Activated T-cell treated with anti-CD3 and anti-CD28 coated beads for 1 hour (primary cell): ENCODE data around the gene ATG5.
A peak's percentile ranks its signal among the peaks of the same experiment; 100 is the strongest.

Experiments
- DNase-seq: peaks from one replicate; pipeline ENCODE4 v3.0.0-alpha.2; 2020; ENCODE audit warnings: low read depth

Gene ATG5

DNA sequence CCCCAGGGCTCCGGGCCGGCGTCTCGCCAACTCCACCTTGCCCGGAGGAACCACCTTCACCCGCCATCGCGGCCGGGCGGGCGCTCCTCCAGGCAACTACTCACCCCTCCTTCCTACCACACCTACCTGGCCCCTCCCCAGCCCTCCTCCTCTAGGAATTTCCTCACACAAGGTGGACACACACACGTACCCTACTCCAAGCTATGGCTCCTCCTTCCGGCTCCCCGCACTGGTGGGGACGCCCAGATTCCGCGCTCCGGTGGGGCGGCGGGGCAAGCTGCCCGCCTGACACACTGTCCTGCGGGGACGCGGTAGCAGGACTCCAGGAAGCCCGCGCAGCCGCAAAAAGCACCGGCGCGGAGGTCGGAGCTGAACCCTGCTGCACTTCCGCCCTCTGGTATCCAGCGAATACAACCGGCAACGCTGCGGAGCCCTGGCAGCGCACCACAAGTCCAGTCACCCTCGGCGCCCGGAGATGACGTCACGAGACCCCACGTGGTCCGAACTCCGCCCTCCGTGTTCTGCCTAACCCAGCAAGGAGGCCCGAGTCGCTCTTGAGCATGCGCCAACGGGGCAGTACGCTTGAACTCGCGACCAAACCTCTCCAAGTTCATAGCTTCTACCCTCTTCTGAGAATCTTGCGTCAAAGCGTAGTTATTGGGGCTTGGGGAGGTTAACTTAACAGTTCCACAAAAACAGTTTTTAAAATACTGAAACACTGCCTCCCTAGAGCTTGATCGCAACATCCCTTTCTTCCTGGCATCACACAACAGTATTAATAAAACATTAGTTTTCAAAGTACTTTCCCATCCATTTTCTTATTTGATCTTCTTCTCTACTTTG lies at the start of gene ATG5:
Gene ATG5, minus strand, starts transcription at position 425 of the 843 bp plus-strand sequence. CDS start 9,552 bp downstream, outside the sequence.
- DNase-seq: peak; percentile 99

DNA sequence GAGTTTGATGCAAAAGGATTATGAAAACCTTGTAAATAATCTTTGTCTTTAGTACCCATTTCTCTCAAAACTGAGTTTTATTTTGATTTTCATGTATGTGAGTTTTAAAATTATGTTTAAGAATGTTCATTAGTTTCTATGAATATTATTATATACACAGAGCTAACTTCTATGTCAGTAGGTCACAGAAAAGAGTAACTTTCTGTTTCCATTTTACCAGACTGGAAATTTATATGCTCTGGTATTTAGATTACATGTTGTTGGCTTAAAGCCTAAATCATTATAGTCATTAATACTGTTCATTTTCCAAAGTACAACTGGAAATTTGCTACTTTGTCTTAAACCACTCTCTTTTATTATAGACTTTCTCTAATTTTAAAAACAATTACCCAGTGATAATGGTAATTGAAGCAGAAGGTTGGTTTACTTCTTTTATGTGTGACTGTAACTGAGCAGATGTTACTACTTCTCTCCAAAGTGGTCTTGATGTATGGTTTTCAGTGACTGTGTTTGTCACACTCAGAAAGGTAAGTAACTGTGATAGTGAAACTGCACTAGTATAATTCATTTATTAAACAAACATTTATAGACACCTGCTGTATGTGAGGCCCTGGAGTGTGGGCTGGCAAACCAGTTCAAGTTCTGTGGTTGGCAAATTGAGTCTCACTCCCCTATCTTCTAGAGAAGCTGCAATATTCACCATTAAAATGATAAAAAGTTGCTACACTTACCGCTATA lies 48.1 kb upstream of the ATG5 start:
- DNase-seq: no peak

DNA sequence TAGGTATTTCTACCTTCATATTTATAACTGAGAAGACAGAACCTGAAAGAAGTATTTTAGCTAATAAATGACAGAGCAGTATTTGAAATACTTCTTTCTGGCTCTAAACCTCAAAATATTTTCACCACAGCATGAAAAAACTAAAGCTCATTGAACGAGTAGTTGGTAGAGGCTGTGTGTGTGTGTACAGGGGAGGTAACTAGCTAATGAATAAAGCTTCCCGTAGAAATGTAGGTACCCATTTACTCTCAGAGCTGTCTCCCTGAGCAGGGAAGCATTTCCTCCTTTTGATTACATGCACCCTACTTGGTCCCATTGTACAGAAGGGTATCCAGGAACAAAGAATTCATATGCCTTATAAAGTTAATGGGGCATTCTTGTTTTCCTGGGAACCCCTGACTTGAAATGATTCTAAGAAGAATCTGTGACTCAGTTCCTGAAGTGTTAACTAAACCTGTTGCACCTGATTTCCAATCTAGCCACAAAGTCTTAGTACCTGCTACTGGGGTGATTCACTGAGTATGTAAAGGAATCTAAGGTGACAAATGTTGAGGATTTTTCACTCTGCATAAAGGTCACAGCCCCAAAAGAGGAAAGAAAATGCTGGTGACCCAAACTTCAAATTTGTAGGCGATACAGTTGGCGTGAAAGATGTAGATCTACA lies 47.4 kb upstream of the ATG5 start:
- no peak for DNase-seq

DNA sequence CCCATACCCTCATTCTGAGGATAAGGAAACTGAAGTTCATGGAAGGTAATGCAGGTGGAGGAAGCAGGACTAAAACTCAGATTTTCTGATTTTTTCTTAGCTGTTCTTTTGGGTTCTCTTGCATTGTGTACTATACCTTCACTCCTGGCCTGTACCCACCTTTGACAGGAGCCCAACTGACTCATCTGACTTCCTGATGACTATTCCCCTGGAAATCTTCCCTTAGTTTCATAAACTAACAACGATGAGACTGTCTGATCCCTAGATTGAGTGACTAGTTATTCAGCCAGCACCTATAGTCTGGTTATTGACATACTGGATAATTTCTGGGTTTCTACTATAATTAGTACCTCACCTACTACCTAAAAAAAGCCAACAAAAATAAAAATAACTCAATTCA lies 45.1 kb upstream of the ATG5 start:
- DNase-seq: no peak

DNA sequence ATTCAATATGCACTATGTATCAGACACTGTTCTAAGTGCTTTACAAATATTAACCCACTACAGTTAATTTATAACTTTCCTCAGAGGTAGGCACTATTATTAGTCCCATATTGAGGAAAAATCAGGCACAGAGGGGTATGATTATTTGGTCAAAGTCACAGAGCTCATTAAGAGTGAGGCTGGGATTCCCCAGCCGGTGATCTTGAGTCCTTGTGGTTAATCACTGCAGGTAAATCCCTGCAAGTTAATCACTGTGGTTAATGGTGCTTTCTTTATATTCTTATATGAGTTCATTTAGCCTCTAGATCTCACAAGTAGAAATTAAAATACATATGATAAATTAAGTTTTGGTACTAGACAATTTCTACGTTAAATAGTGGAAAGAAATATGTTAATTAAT lies 44.2 kb upstream of the ATG5 start:
- DNase-seq: no peak

DNA sequence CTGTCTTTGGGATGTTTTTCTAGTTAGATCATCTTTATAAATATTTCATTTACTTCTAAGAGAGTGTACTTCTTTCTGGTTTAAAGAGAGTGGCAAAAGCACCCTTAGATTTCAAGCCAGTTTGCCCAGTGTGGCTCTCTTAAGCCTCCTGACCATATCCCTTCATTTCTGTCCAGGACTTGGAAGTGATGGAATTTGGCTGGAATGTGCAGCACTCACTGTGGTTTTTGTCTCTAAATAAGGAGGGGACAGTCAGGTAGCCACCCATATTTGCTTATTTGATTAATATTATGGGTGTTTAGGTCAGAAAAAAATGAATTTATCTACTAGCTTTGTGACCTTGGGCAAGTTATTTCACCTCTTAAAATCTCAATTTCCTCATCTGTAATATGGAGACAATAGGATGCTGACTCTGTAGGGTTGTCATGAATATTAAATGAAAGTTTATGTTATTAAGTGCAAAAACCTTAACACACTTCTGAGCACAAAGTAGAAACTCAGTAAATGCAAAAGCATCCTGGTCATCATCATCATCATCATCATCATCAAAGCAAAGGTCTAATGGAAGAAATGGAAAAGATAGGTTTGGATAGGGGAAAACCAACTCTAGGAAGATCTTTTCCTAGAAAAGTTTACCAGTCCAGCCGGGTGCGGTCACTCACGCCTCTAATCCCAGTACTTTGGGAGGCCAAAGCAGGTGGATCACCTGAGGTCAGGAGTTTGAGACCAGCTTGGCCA lies 38.0 kb upstream of the ATG5 start:
- no peak for DNase-seq

DNA sequence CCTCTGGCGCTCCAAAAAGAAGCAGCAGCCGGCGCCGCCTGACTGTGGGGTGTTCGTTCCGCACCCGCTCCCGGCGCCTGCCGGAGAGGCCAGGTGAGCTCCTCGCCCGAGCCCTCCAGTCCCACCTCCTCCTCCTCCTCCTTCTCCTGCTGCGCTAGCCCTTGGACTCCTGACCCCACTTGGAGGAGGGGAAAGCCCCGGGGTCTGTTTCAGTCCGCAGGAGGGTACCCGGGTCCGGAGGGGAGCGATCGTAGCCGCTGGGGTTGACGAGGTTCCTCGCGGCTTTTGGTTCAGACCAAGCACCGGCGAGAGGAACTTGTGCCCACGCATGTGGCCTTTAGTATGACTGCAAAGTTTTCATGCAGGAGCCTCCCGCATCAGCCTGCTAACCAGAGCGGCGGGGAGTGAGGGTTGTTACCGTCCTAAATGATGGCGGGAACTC lies 35.5 kb upstream of the ATG5 start:
- peak; percentile 2 for DNase-seq

DNA sequence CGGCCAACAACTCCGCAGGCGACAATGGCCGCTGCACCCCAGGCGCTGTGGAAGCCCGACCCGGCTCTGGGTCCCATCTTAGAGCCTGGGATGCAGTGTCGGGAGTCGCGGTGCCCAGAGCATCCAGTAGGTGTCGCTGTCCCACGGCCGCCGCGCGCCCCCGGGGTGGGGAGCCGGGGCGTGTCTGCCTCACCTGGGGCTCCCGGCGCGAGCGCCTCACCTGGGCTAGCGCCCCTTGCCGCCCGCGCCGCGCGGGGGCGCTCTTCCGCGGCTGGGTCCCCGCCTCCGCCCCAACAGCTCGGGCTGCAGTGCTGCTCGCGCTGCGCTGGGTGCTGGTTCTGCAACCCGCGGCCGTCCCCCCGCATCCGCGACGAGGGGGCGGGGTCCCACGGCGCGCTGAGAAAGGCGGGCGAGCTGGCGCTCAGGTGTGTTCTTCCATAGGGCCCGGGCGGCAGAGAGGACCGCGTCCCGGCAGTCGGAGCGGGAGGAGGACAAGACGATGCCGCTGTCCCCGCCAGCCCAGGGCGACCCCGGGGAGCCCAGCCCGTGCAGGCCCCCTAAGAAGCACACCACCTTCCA lies 34.9 kb upstream of the ATG5 start, which contains the start of gene CRYBG1:
Gene CRYBG1, plus strand, starts transcription at position 308 of the 579 bp plus-strand sequence. Its CDS starts 192 bp downstream, at position 500.
- peak; percentile 52 for DNase-seq

DNA sequence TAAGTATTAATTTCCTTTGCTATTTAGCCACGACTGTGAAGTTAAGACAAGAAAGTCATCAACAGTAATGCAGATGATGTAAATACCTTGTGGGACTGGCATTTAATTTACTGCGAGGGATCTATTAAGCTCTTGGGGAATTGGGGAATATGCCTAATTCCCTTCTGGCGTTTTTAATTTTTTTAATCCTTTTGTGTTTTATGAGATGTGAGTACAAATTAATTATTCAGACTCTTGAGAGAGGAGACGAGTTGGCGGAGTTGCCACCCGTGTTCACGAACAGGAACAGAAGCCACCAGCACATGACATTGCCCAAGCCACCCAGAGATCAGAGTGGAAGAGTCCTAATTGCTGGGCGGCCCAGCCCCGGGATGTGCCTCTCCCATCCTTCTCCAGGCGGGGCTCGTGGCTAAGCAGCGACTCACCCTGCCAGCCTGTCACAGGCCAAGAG lies 34.4 kb upstream of the ATG5 start:
- DNase-seq: no peak

DNA sequence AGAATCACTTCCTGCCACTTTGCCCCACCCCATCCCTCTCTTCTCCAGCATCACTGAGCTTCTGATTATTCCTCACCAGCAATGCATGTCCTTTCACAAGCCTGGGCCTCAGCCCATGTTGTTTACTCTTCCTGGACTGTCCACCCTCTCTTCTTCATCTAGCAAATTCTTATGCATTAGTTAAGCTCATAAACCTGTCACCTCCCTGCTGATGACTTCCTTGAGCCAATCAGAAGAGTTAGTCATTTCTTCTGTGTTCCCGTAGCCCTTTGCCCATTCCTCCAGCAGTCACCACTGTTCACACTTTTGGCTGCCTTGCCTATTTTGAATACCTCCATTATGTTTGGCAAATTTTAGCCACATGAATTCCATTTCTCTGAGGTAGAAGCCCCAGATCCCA lies 30.8 kb upstream of the ATG5 start:
- no peak for DNase-seq

DNA sequence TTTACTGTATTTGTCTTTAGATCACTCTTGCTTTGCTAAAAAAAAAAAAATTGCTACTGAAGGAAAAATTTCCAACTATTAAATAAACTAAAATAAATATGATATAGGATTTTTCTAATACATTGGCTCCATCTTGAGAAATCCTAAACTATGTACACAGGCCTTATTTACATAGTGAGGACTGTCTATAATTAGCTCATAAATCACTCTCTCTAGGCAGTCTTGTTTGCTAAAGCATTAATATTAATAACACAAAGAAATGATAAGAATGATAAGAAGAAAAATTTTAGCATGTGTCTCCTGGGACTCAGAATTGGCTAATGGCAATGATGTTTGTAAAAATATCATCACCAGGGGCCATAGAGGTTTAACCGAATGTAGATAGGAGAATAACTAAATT lies 21.7 kb upstream of the ATG5 start:
- no peak for DNase-seq

DNA sequence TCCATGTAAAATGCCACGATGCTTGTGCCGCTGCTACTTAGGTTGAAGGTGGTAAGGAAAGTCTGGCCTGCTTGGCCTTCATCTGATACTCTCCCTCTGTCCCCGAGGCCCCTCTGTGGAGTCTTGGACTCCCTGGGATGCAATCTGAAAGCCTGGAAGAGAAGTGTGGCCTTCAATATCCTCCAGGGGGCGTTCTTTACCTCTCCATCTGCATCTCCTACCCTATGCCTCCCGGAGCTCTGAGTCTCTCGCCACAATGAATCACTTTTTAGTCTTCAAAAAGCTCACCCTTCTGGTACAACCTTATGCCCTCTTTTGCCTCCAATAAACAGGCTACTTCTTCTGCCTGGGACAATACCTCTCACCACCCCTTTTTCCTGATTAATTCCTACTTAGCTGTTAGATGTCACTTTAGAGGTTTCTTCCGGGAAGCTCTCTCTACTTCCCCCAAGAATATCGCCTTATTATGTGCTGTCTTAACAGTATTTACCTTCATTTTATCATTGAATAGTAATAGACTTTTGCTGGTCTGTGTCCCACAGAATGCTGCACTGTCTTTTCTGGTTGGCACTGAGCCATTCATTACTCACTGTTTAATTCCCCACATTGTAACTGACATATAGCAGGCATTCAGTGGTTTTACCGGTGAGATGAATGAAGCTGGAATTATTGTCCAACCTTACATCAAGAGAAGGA lies 13.9 kb upstream of the ATG5 start:
- peak; percentile 10 for DNase-seq

DNA sequence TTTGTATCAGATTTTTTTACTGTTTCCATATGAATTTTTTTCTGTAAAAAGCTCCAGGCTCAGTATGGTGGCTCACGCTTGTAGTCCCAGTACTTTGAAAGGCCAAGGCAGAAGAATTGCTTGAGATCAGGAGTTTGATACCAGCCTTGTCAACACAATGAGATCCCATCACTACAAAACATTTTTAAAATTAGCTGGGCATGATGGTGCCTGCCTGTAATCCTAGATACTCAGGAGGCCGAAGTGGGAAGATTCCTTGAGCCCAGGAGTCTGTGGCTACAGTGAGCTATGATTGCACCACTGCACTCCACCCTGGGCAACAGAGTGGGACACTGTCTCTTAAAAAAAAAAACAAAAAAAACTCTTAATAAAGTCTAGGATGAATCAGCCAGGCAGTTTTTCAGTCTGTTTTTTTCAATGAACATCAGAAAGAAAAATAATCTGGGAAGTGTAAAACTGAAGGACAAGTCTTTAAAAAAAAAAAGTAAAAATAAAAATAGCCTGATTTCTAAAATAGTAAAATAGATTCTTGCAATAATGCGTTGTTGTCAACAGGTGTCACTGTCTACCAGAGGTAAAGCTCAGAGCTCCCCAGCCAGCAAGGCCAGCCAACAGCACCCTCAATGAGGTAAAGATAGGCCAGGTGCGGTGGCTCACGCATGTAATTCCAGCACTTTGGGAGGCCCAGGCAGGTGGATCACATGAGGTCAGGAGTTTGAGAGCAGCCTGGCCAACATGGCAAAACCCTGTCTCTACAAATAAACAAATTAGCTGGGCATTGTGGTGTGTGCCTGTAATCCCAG lies 9.3 kb upstream of the ATG5 start:
- DNase-seq: peak; percentile 25

DNA sequence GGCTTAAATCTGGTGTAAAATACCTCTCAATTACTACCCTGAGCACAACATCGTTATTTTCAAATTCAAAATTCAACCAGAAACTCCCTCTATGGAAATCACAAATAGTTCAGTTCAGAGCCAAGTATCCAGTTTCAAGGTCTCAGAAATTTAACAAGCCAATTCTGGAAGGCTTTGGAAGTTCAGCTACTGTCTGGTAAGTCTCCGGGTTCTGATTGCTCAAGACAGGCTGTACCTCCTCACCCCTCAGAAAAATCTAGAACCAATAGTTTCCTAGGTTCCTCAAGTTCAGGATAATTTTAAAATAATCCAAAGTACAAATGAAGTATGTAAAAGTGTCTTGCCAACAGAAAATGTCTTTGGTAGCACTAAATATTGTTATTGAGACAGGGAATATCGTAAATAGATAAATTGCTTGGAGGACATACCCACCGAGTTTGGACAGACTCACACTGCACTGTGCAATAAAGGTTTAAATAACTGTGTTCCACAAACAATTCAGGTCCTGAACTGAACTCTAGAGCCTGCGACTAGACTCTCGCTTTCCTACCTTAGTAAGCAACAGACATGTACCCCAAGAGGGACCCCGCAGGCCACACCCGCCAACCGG lies 729 bp downstream of the ATG5 start:
- DNase-seq: no peak

DNA sequence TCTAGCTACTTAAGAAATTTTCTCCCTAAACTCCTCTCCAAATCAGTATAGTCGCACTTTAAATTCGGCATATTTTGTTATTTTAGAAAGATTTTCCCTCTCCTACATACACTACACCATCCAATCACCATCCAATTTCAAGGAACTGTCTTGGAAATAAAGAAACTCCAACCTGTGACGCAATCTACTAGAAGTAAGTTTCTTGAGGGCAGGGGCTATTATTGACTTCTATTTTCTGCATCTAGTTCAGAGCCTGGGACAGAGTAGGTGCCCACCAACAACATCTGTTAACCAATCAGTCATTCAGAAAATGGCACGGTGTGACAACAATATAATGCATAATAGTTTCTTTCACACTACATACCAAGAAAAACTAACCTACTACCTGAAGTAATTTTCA lies 3.6 kb downstream of the ATG5 start:
- DNase-seq: no peak

DNA sequence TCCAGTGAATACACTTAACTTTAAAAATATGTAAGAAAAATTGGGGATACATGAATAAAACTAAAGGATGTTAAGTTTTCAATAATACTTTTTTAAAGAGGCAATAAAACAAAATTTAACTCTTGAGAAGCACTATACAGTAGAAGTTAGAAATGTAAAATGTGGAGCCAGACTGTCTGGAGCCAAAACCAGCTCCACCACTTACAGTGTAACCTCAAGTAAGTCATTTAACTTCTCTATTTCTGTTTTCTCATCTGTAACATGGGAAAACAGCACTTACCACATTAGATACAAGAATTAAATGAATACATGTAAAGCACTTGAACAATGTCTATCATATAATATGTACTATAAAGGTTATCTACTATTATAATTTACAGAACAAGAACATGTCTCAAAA lies 6.7 kb downstream of the ATG5 start:
- DNase-seq: no peak

DNA sequence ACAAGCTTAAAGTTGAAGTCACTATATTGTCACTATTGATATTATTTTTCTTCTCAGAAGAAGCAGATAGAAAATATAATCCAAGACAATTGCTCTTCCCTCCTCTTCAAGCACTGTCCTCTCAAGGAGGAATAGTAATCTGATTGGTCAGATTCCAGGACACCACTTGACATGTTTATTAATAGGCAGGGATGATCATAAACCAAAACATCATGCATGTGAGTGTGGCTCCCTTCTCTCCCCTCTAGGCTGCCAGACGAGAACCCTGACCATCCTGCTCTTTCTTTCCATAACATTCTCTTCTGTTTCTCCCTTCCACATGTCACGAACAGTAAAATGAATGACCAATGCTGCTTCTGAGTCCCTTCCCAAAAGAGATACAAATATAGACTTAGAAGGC lies 7.5 kb downstream of the ATG5 start:
- DNase-seq: no peak

DNA sequence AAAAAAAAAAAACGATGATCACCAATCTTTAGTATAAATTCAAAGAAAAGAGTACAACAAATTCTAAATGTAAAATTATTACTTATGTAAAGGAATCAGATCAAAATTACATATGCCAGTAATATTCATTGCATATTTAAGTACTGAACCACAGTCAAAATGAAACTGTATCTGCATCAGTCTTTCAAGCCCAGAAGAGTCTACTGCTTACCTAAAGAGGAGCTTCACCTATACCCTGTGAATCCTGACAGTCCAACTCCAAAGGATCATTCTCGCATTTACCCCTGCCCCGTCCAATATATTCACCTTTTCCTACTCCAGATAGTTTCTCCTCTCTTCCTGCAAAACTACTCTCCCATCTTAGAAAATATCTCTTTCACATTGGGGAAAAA lies 9.2 kb downstream of the ATG5 start:
- no peak for DNase-seq

DNA sequence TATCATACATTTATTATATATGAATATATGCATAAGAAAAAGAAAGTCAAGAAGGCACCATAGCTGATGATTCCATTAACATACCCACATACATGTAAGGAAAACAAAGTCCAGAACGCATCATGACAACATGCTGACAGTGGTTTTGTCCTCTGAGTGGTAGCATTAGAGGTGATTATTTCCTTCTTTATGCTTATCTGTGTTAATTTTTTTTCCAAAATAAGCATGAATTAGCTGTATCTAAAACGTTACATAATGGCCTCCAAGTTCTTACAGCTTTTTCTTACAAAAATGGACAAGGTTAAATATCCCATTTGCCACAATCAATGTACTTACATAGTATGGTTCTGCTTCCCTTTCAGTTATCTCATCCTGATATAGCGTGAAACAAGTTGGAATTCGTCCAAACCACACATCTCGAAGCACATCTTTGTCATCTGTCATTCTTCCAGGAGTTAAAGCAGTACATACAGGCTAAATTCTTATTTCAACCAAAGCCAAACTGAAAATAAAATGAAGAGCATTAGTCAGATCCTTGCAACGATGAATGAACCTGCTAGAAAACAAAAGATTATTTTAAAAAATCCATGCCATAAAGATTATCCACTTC lies 9.7 kb downstream of the ATG5 start:
- DNase-seq: no peak
